ENCODE measurements around the gene FBN1. TPM values are rescaled to one million over a fixed set of nuclear protein-coding genes. Genes with fewer than 3 reads are reported as not detected.

FBN1 gene
- total RNA-seq, 2 donors from 2014 or later, result 57.1 to 84.9 TPM

DNA sequence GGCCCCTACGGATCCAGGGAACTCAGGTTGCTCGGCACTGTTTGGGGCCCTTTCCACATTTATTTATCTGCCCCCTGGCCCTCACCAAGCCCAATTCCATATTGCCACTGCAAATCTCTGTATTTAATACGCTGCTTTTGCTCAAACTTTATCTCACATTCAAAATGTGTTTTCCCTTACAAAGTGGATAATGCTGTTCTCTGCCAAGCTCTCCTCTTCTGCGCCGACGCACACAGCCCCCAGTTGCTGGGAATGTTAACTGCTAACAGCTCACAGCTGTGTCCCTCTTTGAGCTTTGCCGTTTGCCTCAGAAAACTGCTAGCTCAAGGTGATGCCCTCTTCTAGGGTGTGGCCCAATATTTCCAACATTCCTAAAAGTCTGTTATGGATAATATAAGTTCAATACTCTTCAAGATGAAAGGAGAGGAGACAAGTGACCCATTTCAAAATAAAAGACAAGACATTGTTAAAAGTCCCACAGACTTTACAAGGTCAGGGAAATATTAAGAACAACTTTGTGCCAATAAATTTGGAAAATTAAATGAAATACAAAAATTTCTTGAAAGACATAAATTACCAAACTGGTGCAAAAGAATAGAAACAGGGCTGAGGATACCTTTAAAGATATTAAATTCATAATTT, 12.6 kb upstream of the FBN1 start:
- TF ChIP-seq, protein P1, sequence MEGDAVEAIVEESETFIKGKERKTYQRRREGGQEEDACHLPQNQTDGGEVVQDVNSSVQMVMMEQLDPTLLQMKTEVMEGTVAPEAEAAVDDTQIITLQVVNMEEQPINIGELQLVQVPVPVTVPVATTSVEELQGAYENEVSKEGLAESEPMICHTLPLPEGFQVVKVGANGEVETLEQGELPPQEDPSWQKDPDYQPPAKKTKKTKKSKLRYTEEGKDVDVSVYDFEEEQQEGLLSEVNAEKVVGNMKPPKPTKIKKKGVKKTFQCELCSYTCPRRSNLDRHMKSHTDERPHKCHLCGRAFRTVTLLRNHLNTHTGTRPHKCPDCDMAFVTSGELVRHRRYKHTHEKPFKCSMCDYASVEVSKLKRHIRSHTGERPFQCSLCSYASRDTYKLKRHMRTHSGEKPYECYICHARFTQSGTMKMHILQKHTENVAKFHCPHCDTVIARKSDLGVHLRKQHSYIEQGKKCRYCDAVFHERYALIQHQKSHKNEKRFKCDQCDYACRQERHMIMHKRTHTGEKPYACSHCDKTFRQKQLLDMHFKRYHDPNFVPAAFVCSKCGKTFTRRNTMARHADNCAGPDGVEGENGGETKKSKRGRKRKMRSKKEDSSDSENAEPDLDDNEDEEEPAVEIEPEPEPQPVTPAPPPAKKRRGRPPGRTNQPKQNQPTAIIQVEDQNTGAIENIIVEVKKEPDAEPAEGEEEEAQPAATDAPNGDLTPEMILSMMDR (IDR thresholded peaks at IDR 0.05), result no peak
- no peaks in the 10 kb centered on the region for H3K36me3 ChIP-seq
- no peak for DNase-seq (ENCODE audit: low spot score)
- H3K4me1 ChIP-seq, result no peaks in the 10 kb centered on the region
- H3K27ac ChIP-seq, result peak overlapping the region in 1 of 2 donors; percentile 11
- H3K4me3 ChIP-seq, result no peak overlapping the region
- no peaks in the 10 kb centered on the region for H3K27me3 ChIP-seq
- no peaks in the 10 kb centered on the region for H3K9me3 ChIP-seq

DNA sequence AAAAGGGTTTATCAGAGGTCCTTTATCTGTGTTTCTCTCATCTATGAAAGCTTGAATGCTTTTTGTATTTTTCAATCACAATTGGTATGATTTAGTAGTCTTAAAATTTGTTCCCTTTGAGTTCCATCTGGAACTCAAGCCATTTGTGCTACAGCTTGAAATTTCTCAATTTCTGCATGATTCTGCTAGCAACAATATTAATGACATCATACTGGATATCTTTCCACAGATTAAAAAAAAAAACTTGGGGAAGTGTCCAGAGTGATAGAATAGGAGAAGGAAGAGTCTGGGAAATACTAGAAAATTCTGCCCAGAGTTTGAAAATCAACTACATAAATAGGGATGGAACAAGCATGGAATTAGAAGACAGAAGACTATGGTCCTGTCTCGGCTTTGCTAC, 9.3 kb upstream of the FBN1 start:
- H3K27ac ChIP-seq, result peak overlapping the region; percentile 55 to 75
- H3K4me1 ChIP-seq, result no peaks in the 10 kb centered on the region
- DNase-seq (ENCODE audit: low spot score), result no peak
- H3K36me3 ChIP-seq, result no peaks in the 10 kb centered on the region
- no peaks in the 10 kb centered on the region for H3K27me3 ChIP-seq
- H3K4me3 ChIP-seq, result no peak overlapping the region
- TF ChIP-seq, protein P1 (IDR thresholded peaks at IDR 0.05), result no peak
- H3K9me3 ChIP-seq, result no peaks in the 10 kb centered on the region

DNA sequence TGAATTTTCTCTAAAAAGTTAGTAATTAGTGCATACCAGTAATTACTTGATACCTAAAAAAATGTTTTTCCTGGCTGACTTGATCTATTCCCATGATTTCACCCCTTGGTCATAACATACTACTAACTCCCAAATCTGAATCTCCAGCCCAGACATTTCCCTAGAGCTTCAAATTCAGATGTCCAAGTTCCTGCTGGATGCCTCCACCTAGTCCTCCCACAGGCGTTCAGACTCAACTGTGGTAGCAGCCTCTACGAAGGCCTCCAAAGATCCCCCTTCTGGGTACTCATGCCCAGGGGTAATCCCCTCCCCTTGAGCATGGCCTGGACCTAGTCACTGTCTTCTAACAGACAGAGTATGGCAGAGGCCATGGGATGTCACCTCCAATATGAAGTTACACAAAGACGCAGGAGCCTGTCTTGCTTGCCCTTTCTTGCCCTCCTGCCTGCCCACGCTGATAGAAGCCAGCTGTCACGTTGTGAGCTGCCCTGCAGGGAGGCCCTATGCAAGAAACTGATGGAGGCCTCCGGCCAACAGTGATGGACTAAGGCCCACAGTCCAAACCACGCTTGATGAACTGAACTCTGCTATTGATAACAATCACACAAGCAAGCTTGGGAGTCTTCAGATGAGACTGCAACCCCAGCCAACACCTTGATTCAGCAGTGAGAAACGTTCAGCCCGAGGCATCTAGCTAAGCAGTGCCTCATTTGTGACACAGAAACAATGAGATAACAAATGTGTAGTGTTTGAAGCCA, 8.6 kb upstream of the FBN1 start:
- H3K27me3 ChIP-seq, result no peaks in the 10 kb centered on the region
- H3K4me3 ChIP-seq, result no peak overlapping the region
- peak overlapping the region; percentile 55 to 75 for H3K27ac ChIP-seq

DNA sequence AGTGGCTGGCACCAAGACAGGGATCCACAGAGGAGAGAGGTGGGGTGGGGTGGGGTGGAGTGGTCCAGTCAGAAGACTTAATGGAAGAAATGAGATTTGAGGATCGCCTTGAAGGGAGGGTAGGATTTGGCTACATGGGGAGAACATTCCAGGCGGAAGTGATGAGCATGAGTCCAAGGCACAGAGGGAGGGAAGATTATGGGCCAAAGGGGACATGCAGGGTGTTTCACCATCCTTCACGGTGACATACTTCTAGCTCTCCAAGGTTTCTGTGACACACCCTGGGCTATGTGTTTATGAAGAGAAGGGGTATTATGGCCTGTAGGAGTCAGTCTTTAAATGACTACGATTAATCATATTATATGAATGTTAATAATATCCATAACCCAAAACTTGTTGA, 7.7 kb upstream of the FBN1 start:
- H3K27me3 ChIP-seq, result no peaks in the 10 kb centered on the region
- DNase-seq (ENCODE audit: low spot score), result no peak
- no peak overlapping the region for H3K4me3 ChIP-seq
- TF ChIP-seq, protein P1 (IDR thresholded peaks at IDR 0.05), result no peak
- H3K9me3 ChIP-seq, result no peaks in the 10 kb centered on the region
- no peaks in the 10 kb centered on the region for H3K4me1 ChIP-seq
- H3K27ac ChIP-seq, result peak overlapping the region in 1 of 2 donors; percentile 75
- H3K36me3 ChIP-seq, result no peaks in the 10 kb centered on the region

More for the DNA sequence above, 8.6 kb upstream of the FBN1 start:
- TF ChIP-seq, protein P1 (IDR thresholded peaks at IDR 0.05), result no peak
- no peak for DNase-seq (ENCODE audit: low spot score)
- H3K9me3 ChIP-seq, result no peaks in the 10 kb centered on the region
- H3K4me1 ChIP-seq, result no peaks in the 10 kb centered on the region
- H3K36me3 ChIP-seq, result no peaks in the 10 kb centered on the region

DNA sequence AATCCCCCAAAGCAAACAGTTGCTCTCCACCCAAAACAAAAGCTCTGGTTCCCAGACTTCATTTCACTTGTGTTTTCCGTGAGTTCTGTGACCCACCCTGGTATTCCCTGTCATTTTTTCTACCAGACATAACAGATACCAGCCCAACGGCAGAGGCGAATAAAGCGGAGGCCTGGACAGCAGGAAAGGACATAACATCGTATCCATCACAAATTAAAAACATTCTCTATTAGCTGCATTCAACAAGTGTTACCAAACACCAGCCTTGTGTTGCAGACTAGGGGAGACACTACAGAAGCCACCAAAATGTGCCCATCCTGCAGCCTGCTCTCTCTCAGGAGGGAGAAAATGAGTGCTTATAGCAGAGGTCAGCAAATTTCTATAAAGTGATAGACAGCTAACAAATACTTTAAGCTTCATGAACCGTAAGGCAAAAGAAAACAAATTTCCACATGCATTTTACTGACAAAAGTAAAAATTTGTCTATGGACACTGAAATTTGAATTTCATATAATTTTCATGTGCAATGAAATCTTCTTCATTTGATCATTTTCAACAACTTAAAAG, 7.1 kb upstream of the FBN1 start:
- Histone ChIP-seq H3K36me3 (no peaks in the 10 kb centered on the region), H3K9me3 (no peaks in the 10 kb centered on the region), H3K4me3 (no peak overlapping the region), H3K27ac (peak overlapping the region in 1 of 2 donors; percentile 75), H3K27me3 (no peaks in the 10 kb centered on the region), H3K4me1 (no peaks in the 10 kb centered on the region)
- DNase-seq (ENCODE audit: low spot score), result no peak
- TF ChIP-seq, protein P1 (IDR thresholded peaks at IDR 0.05), result no peak

All from right atrium auricular region (tissue), 2 donors.